Effector memory CD8-positive, alpha-beta T cell (primary cell): ENCODE measurements around the gene LNPEP.

Experiments
- ATAC-seq: fragments of 150-1000 bp; cut with Tn5 transposase; replicated peaks from 2 replicates; pipeline ENCODE4 v1.10.0; 2021; ENCODE audit warnings: mild to moderate bottlenecking, moderate library complexity
- DNase-seq, 3 experiments: peaks; one replicate each; pipeline ENCODE4 v3.0.0; 2021
- H3K27ac Mint-ChIP-seq, 2 donors: one replicate each; pipeline ENCODE4 v1.8.0; 2022; ENCODE audit warnings: mild to moderate bottlenecking in 2 of 2, mixed read lengths in 2 of 2, moderate library complexity in 2 of 2
- H3K27me3 Mint-ChIP-seq, 2 donors: one replicate each; pipeline ENCODE4 v1.8.0; 2022; ENCODE audit warnings: mixed read lengths in 2 of 2
- H3K36me3 Mint-ChIP-seq: one replicate; pipeline ENCODE4 v1.8.0; 2022; ENCODE audit warnings: mild to moderate bottlenecking, moderate library complexity, mixed read lengths; ENCODE audit not compliant: insufficient read depth
- H3K4me1 Mint-ChIP-seq, 2 donors: one replicate each; pipeline ENCODE4 v1.8.0; 2022; ENCODE audit warnings: low read depth in 2 of 2, mixed read lengths in 2 of 2
- H3K4me3 Mint-ChIP-seq, 2 donors: one replicate each; pipeline ENCODE4 v1.8.0; 2022; ENCODE audit warnings: mild to moderate bottlenecking in 2 of 2, mixed read lengths in 2 of 2, moderate library complexity in 2 of 2
- H3K9me3 Mint-ChIP-seq, 2 donors: one replicate each; pipeline ENCODE4 v1.8.0; 2022; ENCODE audit warnings: mixed read lengths in 2 of 2

Gene LNPEP

GRCh38 chr5:97041239-97041638 is 105.4 kb downstream of the LNPEP start:
- no peak for ATAC-seq
- Mint-ChIP-seq H3K27ac (no peak overlapping the region), H3K9me3 (no peaks in the 10 kb centered on the region), H3K27me3 (no peaks in the 10 kb centered on the region), H3K4me3 (no peak overlapping the region), H3K4me1 (peaks cover 2 to 4% of the 10 kb centered on the region in 2 donors), H3K36me3 (peaks cover 8% of the 10 kb centered on the region)
- DNase-seq, result no peak

- no peaks in the 10 kb centered on the region for H3K27me3 Mint-ChIP-seq
- ATAC-seq (no peak), DNase-seq (no peak)
- peaks cover 3% of the 10 kb centered on the region for H3K36me3 Mint-ChIP-seq
- H3K4me3 Mint-ChIP-seq, result no peak overlapping the region
- H3K4me1 Mint-ChIP-seq, result peaks cover 0 to 2% of the 10 kb centered on the region in 2 donors
- no peak overlapping the region for H3K27ac Mint-ChIP-seq
- no peaks in the 10 kb centered on the region for H3K9me3 Mint-ChIP-seq
Observed at GRCh38 chr5:97042996-97043395, 107.1 kb downstream of the LNPEP start.

- Mint-ChIP-seq H3K36me3 (peaks cover 3% of the 10 kb centered on the region), H3K9me3 (no peaks in the 10 kb centered on the region), H3K27me3 (no peaks in the 10 kb centered on the region), H3K4me3 (no peak overlapping the region), H3K27ac (no peak overlapping the region), H3K4me1 (peaks cover 0 to 2% of the 10 kb centered on the region in 2 donors)
- DNase-seq (no peak), ATAC-seq (no peak)
Observed at GRCh38 chr5:97043511-97043910, 107.6 kb downstream of the LNPEP start.

GRCh38 chr5:97044052-97044451 is 108.2 kb downstream of the LNPEP start:
- DNase-seq, result no peak

GRCh38 chr5:97046270-97046982 is 110.5 kb downstream of the LNPEP start:
- DNase-seq (no peak), ATAC-seq (no peak)
- H3K36me3 Mint-ChIP-seq, result peaks cover 3% of the 10 kb centered on the region
- H3K27me3 Mint-ChIP-seq, result peaks cover 10 to 13% of the 10 kb centered on the region in 2 donors
- peaks cover 0 to 1% of the 10 kb centered on the region in 2 donors for H3K9me3 Mint-ChIP-seq
- H3K4me3 Mint-ChIP-seq, result no peak overlapping the region
- no peak overlapping the region for H3K27ac Mint-ChIP-seq
- H3K4me1 Mint-ChIP-seq, result peaks cover 0 to 2% of the 10 kb centered on the region in 2 donors

More at GRCh38 chr5:97044052-97044451, 108.2 kb downstream of the LNPEP start:
- ATAC-seq, result no peak
- no peak overlapping the region for H3K27ac Mint-ChIP-seq
- peaks cover 0 to 2% of the 10 kb centered on the region in 2 donors for H3K4me1 Mint-ChIP-seq
- H3K27me3 Mint-ChIP-seq, result no peaks in the 10 kb centered on the region
- H3K9me3 Mint-ChIP-seq, result no peaks in the 10 kb centered on the region
- H3K4me3 Mint-ChIP-seq, result no peak overlapping the region
- H3K36me3 Mint-ChIP-seq, result peaks cover 3% of the 10 kb centered on the region

GRCh38 chr5:97047076-97047475 is 111.2 kb downstream of the LNPEP start:
- DNase-seq (no peak), ATAC-seq (no peak)
- Mint-ChIP-seq H3K27me3 (peaks cover 13 to 14% of the 10 kb centered on the region in 2 donors), H3K27ac (no peak overlapping the region), H3K4me1 (peaks cover 0 to 2% of the 10 kb centered on the region in 2 donors), H3K36me3 (peaks cover 2% of the 10 kb centered on the region), H3K9me3 (peaks cover 0 to 1% of the 10 kb centered on the region in 2 donors), H3K4me3 (no peak overlapping the region)

- peaks cover 0 to 1% of the 10 kb centered on the region in 2 donors for H3K9me3 Mint-ChIP-seq
Observed at GRCh38 chr5:97049175-97049574, 113.3 kb downstream of the LNPEP start.

GRCh38 chr5:97056263-97056662 is 120.4 kb downstream of the LNPEP start:
- Mint-ChIP-seq H3K4me3 (no peak overlapping the region), H3K9me3 (no peaks in the 10 kb centered on the region), H3K27ac (no peak overlapping the region), H3K4me1 (no peaks in the 10 kb centered on the region), H3K27me3 (peaks cover 17 to 30% of the 10 kb centered on the region in 2 donors), H3K36me3 (peaks cover 2% of the 10 kb centered on the region)
- ATAC-seq (no peak), DNase-seq (no peak)

More at GRCh38 chr5:97049175-97049574, 113.3 kb downstream of the LNPEP start:
- no peak overlapping the region for H3K27ac Mint-ChIP-seq
- no peak for DNase-seq
- no peaks in the 10 kb centered on the region for H3K36me3 Mint-ChIP-seq
- peaks cover 13 to 27% of the 10 kb centered on the region in 2 donors for H3K27me3 Mint-ChIP-seq
- no peaks in the 10 kb centered on the region for H3K4me1 Mint-ChIP-seq
- ATAC-seq, result no peak
- H3K4me3 Mint-ChIP-seq, result no peak overlapping the region

GRCh38 chr5:97062046-97062445 is 126.2 kb downstream of the LNPEP start:
- DNase-seq (no peak), ATAC-seq (no peak)
- no peaks in the 10 kb centered on the region for H3K9me3 Mint-ChIP-seq
- H3K4me3 Mint-ChIP-seq, result no peak overlapping the region
- peaks cover 2% of the 10 kb centered on the region for H3K36me3 Mint-ChIP-seq
- H3K27me3 Mint-ChIP-seq, result peaks cover 8 to 13% of the 10 kb centered on the region in 2 donors
- no peaks in the 10 kb centered on the region for H3K4me1 Mint-ChIP-seq
- no peak overlapping the region for H3K27ac Mint-ChIP-seq

- ATAC-seq, result no peak
- H3K27ac Mint-ChIP-seq, result no peak overlapping the region
- H3K36me3 Mint-ChIP-seq, result peaks cover 2% of the 10 kb centered on the region
Observed at GRCh38 chr5:97063251-97063650, 127.4 kb downstream of the LNPEP start.

GRCh38 chr5:97065475-97065874 is 129.6 kb downstream of the LNPEP start:
- Mint-ChIP-seq H3K4me3 (no peak overlapping the region), H3K4me1 (no peaks in the 10 kb centered on the region), H3K27ac (no peak overlapping the region), H3K27me3 (no peaks in the 10 kb centered on the region), H3K36me3 (peaks cover 2% of the 10 kb centered on the region), H3K9me3 (no peaks in the 10 kb centered on the region)
- no peak for ATAC-seq
- no peak for DNase-seq

More at GRCh38 chr5:97063251-97063650, 127.4 kb downstream of the LNPEP start:
- peaks cover 0 to 10% of the 10 kb centered on the region in 2 donors for H3K27me3 Mint-ChIP-seq
- DNase-seq, result no peak
- no peaks in the 10 kb centered on the region for H3K9me3 Mint-ChIP-seq
- H3K4me3 Mint-ChIP-seq, result no peak overlapping the region
- H3K4me1 Mint-ChIP-seq, result no peaks in the 10 kb centered on the region

GRCh38 chr5:97067296-97067850 is 131.5 kb downstream of the LNPEP start:
- ATAC-seq (no peak), DNase-seq (no peak)
- Mint-ChIP-seq H3K27ac (no peak overlapping the region), H3K4me3 (no peak overlapping the region), H3K4me1 (no peaks in the 10 kb centered on the region), H3K36me3 (no peaks in the 10 kb centered on the region), H3K9me3 (no peaks in the 10 kb centered on the region), H3K27me3 (no peaks in the 10 kb centered on the region)

- ATAC-seq (no peak), DNase-seq (no peak)
- Mint-ChIP-seq H3K36me3 (no peaks in the 10 kb centered on the region), H3K27ac (no peak overlapping the region), H3K4me3 (no peak overlapping the region), H3K9me3 (no peaks in the 10 kb centered on the region), H3K4me1 (no peaks in the 10 kb centered on the region), H3K27me3 (peaks cover 7 to 13% of the 10 kb centered on the region in 2 donors)
Observed at GRCh38 chr5:97070234-97070633, 134.4 kb downstream of the LNPEP start.

GRCh38 chr5:97071101-97071500 is 135.2 kb downstream of the LNPEP start:
- ATAC-seq, result no peak

More at GRCh38 chr5:97071101-97071500, 135.2 kb downstream of the LNPEP start:
- Mint-ChIP-seq H3K36me3 (no peaks in the 10 kb centered on the region), H3K4me1 (no peaks in the 10 kb centered on the region), H3K27ac (no peak overlapping the region), H3K9me3 (no peaks in the 10 kb centered on the region), H3K27me3 (peaks cover 7 to 13% of the 10 kb centered on the region in 2 donors), H3K4me3 (no peak overlapping the region)
- no peak for DNase-seq
